ENCODE results near the gene HOXC4. TPM values are rescaled to one million over a fixed set of nuclear protein-coding genes. Genes with fewer than 3 reads are reported as not detected.

Gene HOXC4
- total RNA-seq, 1 donor from 2014 or later = not detected

DNA sequence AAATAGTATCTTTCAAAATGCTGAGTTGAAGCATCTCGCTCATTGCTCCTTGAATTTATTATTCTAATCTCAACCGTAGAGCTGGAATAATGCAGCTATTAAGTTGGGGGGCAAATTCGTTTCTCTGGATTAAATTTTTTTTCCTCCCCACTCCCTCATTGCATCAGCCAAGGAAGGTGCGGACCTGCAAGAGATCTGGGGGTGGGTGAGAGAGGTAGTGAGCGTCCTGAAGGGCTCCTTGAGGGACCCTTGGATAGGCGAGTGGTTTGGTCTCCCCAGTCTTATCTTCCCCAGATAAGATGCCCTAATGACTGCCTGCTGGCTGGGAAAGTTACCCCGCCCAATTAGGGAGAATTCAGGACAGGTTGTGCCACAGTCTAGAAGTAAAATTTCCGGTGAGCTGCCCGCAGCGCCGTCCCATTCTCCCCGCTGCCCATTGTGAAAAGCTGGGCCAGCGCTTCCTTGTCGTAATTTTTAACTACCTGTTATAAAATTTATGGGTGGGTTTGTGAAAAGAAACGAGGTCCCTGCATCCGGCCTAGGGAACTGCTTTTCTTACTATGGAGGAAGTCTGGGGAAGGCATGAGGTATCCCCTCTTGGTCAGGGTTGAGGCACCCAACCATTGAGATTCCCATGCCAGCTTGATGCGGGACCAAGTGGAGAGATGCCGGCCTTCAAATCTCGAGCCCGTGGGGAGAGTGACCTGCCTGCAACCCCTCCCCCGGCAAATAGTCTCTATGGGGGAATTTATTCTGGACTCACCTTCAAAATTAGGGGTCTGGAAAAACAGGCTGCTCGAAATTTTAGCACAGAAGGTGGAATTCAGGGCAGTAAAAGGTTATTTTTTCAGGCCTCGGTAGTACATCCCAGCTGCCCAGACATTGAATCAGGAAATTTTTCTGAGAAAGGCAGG is 38.4 kb upstream of the HOXC4 start:
- TF ChIP-seq, protein P1, sequence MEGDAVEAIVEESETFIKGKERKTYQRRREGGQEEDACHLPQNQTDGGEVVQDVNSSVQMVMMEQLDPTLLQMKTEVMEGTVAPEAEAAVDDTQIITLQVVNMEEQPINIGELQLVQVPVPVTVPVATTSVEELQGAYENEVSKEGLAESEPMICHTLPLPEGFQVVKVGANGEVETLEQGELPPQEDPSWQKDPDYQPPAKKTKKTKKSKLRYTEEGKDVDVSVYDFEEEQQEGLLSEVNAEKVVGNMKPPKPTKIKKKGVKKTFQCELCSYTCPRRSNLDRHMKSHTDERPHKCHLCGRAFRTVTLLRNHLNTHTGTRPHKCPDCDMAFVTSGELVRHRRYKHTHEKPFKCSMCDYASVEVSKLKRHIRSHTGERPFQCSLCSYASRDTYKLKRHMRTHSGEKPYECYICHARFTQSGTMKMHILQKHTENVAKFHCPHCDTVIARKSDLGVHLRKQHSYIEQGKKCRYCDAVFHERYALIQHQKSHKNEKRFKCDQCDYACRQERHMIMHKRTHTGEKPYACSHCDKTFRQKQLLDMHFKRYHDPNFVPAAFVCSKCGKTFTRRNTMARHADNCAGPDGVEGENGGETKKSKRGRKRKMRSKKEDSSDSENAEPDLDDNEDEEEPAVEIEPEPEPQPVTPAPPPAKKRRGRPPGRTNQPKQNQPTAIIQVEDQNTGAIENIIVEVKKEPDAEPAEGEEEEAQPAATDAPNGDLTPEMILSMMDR (IDR thresholded peaks at IDR 0.05; ENCODE audit: insufficient read depth, low read length, severe bottlenecking) = no peak
- DNase-seq (ENCODE audit: low read depth) (no peak), FAIRE-seq (no peak)
- H3K4me3 ChIP-seq (ENCODE audit: low read depth, low read length) = no peak overlapping the region
- H3K27me3 ChIP-seq (ENCODE audit: control insufficient read depth, insufficient read depth, low read length) = peaks cover 59% of the 10 kb centered on the region
- H3K36me3 ChIP-seq (ENCODE audit: control insufficient read depth, insufficient read depth, low read length) = no peaks in the 10 kb centered on the region

DNA sequence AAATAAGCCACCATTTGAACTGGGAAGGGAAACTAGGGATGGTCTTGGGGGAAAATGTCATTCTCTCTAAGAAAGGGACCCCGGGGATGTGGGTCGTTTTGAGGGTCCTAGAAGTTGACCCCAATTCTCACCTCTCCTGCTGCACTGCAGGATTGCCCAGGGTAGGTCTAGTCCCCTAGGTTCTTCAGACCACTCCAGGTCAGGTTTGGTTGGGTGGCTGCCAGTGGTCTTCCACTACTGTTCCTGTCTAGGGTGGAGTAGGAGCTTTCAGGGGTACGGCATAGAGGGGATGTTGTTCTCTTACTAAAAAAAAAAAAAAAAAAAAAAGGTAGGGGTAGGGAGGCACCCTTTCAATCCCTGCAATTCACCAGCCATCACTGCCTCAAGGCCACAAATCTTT is 37.6 kb upstream of the HOXC4 start:
- Histone ChIP-seq H3K36me3 (ENCODE audit: control insufficient read depth, insufficient read depth, low read length) (no peaks in the 10 kb centered on the region), H3K4me3 (ENCODE audit: low read depth, low read length) (no peak overlapping the region), H3K27me3 (ENCODE audit: control insufficient read depth, insufficient read depth, low read length) (peaks cover 55% of the 10 kb centered on the region)
- DNase-seq (ENCODE audit: low read depth) (no peak), FAIRE-seq (no peak)
- TF ChIP-seq, protein P1 (IDR thresholded peaks at IDR 0.05; ENCODE audit: insufficient read depth, low read length, severe bottlenecking) = no peak

DNA sequence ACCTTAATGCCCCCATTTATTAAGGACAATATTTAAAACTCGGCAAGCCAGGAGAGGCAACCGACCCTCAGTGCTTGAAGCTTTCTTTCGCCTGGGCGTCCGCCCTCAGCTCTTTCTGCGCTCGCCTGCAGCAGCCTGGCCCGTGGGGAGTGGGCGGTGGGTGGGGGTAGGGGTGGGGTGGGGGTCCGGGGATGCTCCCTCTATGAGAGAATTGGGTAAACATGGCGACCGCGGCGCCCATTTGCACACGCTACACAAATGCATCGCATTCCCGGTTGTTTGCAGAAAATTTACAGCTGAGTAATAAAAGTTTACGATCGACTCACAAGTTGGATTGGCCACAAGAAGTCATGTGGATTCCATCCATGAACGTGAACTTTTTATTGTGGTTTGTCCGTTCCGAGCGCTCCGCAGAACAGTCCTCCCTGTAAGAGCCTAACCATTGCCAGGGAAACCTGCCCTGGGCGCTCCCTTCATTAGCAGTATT is 37.1 kb upstream of the HOXC4 start:
- TF ChIP-seq, protein P1 (IDR thresholded peaks at IDR 0.05; ENCODE audit: insufficient read depth, low read length, severe bottlenecking) = no peak
- no peak for FAIRE-seq

DNA sequence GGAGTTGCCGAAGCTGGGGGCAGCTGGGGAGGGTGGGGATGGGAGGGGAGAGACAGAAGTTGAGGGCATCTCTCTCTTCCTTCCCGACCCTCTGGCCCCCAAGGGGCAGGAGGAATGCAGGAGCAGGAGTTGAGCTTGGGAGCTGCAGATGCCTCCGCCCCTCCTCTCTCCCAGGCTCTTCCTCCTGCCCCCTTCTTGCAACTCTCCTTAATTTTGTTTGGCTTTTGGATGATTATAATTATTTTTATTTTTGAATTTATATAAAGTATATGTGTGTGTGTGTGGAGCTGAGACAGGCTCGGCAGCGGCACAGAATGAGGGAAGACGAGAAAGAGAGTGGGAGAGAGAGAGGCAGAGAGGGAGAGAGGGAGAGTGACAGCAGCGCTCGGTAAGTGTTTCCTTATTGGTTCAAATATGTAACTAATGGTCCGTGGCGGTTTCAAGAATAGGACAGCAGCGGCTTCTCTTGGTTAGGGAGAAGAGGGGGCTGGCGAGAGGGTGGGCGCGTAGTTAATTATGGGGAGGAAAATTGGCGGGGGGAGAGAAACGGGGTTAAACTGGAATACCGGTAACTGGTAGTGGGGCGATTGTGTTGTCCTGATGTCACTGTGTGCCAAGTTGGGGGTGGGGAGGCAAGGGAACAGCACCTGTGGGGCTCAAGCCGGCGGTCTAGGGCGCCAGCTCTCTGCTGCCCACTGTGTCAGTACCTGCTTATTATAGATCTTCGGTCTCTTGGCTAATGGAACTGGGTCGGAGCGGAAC is 36.4 kb upstream of the HOXC4 start:
- no peak for FAIRE-seq
- H3K27me3 ChIP-seq (ENCODE audit: control insufficient read depth, insufficient read depth, low read length) = peaks cover 59% of the 10 kb centered on the region
- DNase-seq (ENCODE audit: low read depth) = no peak

More for the DNA sequence above, 37.1 kb upstream of the HOXC4 start:
- DNase-seq (ENCODE audit: low read depth) = no peak
- no peaks in the 10 kb centered on the region for H3K36me3 ChIP-seq (ENCODE audit: control insufficient read depth, insufficient read depth, low read length)
- no peak overlapping the region for H3K4me3 ChIP-seq (ENCODE audit: low read depth, low read length)
- H3K27me3 ChIP-seq (ENCODE audit: control insufficient read depth, insufficient read depth, low read length) = peaks cover 54% of the 10 kb centered on the region

DNA sequence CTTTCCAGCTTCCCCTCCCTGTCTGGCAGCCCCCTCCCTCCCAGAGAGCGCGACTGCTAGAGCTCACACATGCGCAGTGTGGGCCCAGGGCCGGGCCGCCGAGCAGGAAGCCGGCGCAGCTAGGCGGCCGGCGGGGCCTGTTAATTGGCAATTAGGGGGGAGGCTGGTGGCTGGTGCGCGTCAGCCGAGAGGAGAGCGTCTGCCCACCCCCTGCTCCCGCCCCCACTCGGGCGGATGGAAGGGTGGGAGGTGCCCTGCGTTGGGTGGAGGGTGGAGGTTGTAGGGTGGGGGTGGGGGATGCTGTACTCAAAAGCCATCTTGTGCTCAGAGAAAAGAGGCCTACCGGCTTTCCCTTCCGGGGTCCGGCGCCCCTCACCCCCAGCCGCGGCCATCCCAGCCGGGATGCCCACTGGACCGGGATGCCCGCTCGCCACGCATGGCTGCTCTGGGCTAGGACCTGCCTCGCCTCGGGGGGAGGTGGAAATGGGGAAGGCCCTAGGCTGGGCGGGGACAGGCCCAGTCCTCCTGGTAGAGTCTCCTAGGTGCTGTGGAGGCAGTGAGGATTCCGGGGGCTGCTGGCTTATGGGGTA is 35.7 kb upstream of the HOXC4 start:
- no peaks in the 10 kb centered on the region for H3K36me3 ChIP-seq (ENCODE audit: control insufficient read depth, insufficient read depth, low read length)
- DNase-seq (ENCODE audit: low read depth) (no peak), FAIRE-seq (no peak)
- H3K27me3 ChIP-seq (ENCODE audit: control insufficient read depth, insufficient read depth, low read length) = peaks cover 59% of the 10 kb centered on the region
- H3K4me3 ChIP-seq (ENCODE audit: low read depth, low read length) = peak overlapping the region; percentile 3
- TF ChIP-seq, protein P1 (IDR thresholded peaks at IDR 0.05; ENCODE audit: insufficient read depth, low read length, severe bottlenecking) = no peak

More for the DNA sequence above, 36.4 kb upstream of the HOXC4 start:
- TF ChIP-seq, protein P1 (IDR thresholded peaks at IDR 0.05; ENCODE audit: insufficient read depth, low read length, severe bottlenecking) = no peak
- Histone ChIP-seq H3K4me3 (ENCODE audit: low read depth, low read length) (peak overlapping the region; percentile 3), H3K36me3 (ENCODE audit: control insufficient read depth, insufficient read depth, low read length) (no peaks in the 10 kb centered on the region)
